Small intestine (tissue), 7 donors: Measurements from ENCODE around the gene COL27A1. TPM values are rescaled to one million over a fixed set of nuclear protein-coding genes. Genes with fewer than 3 reads are reported as not detected.

Experiments
- DNase-seq, 2 donors: peaks; one replicate each; pipeline versions ENCODE4 v3.0.0 to v3.0.0-alpha.2; 2013
- FAIRE-seq: peaks from 2 replicates; lab custom pipeline; 2012; peaks lifted over from hg19 to GRCh38; lab: Jason Lieb, UNC
- H3K27ac ChIP-seq, 3 donors: one replicate each; pipeline ENCODE4 v1.5.1; 2013; ENCODE audit warnings: low read length in 2 of 3, mild to moderate bottlenecking in 2 of 3, control low read depth in 1 of 3, inconsistent platforms in 1 of 3, low read depth in 1 of 3, moderate library complexity in 1 of 3
- H3K27me3 ChIP-seq, 3 donors: one replicate each; pipeline ENCODE4 v1.6.1; 2013; ENCODE audit warnings: low read length in 3 of 3, inconsistent platforms in 1 of 3; ENCODE audit not compliant: control insufficient read depth in 3 of 3, insufficient read depth in 3 of 3
- H3K36me3 ChIP-seq, 3 donors: one replicate each; pipeline ENCODE4 v1.6.1; 2013; ENCODE audit warnings: low read length in 3 of 3, inconsistent platforms in 1 of 3, low read depth in 1 of 3, mild to moderate bottlenecking in 1 of 3, moderate library complexity in 1 of 3; ENCODE audit not compliant: control insufficient read depth in 3 of 3, insufficient read depth in 2 of 3
- H3K4me1 ChIP-seq, 3 donors: one replicate each; pipeline ENCODE4 v1.6.1; 2013; ENCODE audit warnings: low read length in 2 of 3, inconsistent platforms in 1 of 3, low read depth in 1 of 3, mild to moderate bottlenecking in 1 of 3, moderate library complexity in 1 of 3; ENCODE audit not compliant: control insufficient read depth in 3 of 3, insufficient read depth in 2 of 3
- H3K4me3 ChIP-seq, 3 donors: one replicate each; pipeline ENCODE4 v1.5.1; 2013; ENCODE audit warnings: low read length in 3 of 3, control low read depth in 1 of 3, inconsistent platforms in 1 of 3, low read depth in 1 of 3, mild to moderate bottlenecking in 1 of 3, moderate library complexity in 1 of 3
- H3K9me3 ChIP-seq, 2 donors: one replicate each; pipeline ENCODE4 v1.6.1; 2013; ENCODE audit warnings: low read depth in 1 of 2, low read length in 1 of 2; ENCODE audit not compliant: control insufficient read depth in 2 of 2, insufficient read depth in 1 of 2
- WGBS, 3 donors: extraction: QIAGEN DNeasy Blood & Tissue Kit; methylation state at CpG; one replicate each; pipeline ENCODE4 v1.1.7; 2013; 5-methylcytosine and 5-hydroxymethylcytosine counted together
- polyA plus RNA-seq, 4 donors: library from polyadenylated mRNA; stranded (reverse) in 3 of 4; unstranded in 1 of 4; fragments of 200-250 nt in 3 of 4; fragments of 120-200 nt in 1 of 4; gene quantifications; one replicate each; pipeline versions ENCODE4 v1.2.1 to v1.2.3, GENCODE V29; 2013
- donor health status: healthy with polysubstance abuse.
- donor health status: control.
- donor health status: control.
- donor health status: Bipolar disorder and iron deficiency.
- donor health status: healthy.

The COL27A1 gene
- polyA plus RNA-seq, 4 donors = 0.45 to 123 (median 1.8) TPM

- no peaks in the 10 kb centered on the region for H3K9me3 ChIP-seq
Measured at GRCh38 chr9:114155995-114156656, 789 bp downstream of the COL27A1 start.

GRCh38 chr9:114156657-114157421, 1.5 kb downstream of the COL27A1 start:
- Histone ChIP-seq H3K4me1 (peaks cover 0 to 59% (median 5%) of the 10 kb centered on the region in 3 donors), H3K9me3 (no peaks in the 10 kb centered on the region), H3K4me3 (peak overlapping the region in 1 of 3 donors; percentile 74), H3K27me3 (peaks cover 4 to 20% (median 11%) of the 10 kb centered on the region in 3 donors), H3K36me3 (peaks cover 0 to 24% (median 0%) of the 10 kb centered on the region in 3 donors), H3K27ac (peak overlapping the region in 2 of 3 donors; percentile 5 to 84)
- FAIRE-seq = no peak
- 41 to 49% (median 46%) methylated on average over 27 to 31 of the region's 31 CpGs for WGBS, 3 donors
- DNase-seq = peak; percentile 9 to 89

More at GRCh38 chr9:114155995-114156656, 789 bp downstream of the COL27A1 start:
- Histone ChIP-seq H3K4me1 (peaks cover 0 to 54% (median 5%) of the 10 kb centered on the region in 3 donors), H3K36me3 (peaks cover 0 to 21% (median 0%) of the 10 kb centered on the region in 3 donors), H3K27ac (peak overlapping the region in 2 of 3 donors; percentile 5 to 84), H3K4me3 (peak overlapping the region; percentile 31 to 74 (median 52)), H3K27me3 (peaks cover 4 to 20% (median 11%) of the 10 kb centered on the region in 3 donors)
- 1% methylated on average over 38 to 57 of the region's 57 CpGs for WGBS, 3 donors
- peak; percentile 14 to 55 for DNase-seq
- no peak for FAIRE-seq

DNA sequence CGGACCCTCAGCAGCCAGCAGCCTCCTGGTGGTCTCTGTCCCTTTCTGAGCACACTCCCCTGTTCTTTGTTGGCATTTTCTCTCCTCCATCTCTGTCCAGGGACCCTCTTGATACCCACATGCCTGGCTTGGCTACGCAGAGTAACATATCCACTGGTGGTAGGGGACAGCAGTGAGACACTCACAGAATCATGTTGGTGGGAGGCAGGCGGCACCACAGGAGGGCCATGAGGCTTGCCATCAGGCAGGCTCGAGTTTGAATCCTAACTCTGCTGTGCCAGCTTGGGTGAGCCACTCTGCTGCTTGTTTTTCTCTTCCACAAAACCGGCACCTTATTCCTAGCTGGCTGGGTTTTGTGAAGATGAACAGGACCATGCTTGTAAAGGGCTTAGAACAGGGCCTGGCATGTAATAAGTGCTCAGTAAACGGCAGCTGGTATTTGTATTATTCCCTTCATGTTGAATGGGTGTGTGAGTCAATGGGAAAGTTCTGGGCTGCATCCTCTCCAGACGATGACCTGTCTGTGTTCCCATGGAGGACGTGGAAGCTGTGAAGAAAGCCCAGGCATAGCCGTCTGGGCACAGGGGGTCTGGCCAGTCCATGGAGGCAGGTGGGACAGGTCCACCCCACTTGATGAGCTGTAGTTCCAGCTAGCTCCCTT, 2.3 kb downstream of the COL27A1 start:
- DNase-seq (no peak), FAIRE-seq (no peak)
- WGBS, 3 donors = 81 to 83% (median 82%) methylated on average over 9 of the region's 9 CpGs
- H3K4me3 ChIP-seq = no peak overlapping the region
- H3K36me3 ChIP-seq = peaks cover 0 to 32% (median 0%) of the 10 kb centered on the region in 3 donors
- H3K9me3 ChIP-seq = no peaks in the 10 kb centered on the region
- H3K27me3 ChIP-seq = peaks cover 4 to 20% (median 7%) of the 10 kb centered on the region in 3 donors
- peaks cover 0 to 67% (median 5%) of the 10 kb centered on the region in 3 donors for H3K4me1 ChIP-seq
- H3K27ac ChIP-seq = peak overlapping the region in 1 of 3 donors; percentile 84

- H3K4me3 ChIP-seq = no peak overlapping the region
- 77 to 89% (median 83%) methylated on average over 10 of the region's 10 CpGs for WGBS, 3 donors
- FAIRE-seq (no peak), DNase-seq (no peak)
- no peaks in the 10 kb centered on the region for H3K9me3 ChIP-seq
- H3K36me3 ChIP-seq = peaks cover 0 to 32% (median 0%) of the 10 kb centered on the region in 3 donors
- H3K27ac ChIP-seq = peak overlapping the region in 1 of 3 donors; percentile 67
- peaks cover 0 to 74% (median 5%) of the 10 kb centered on the region in 3 donors for H3K4me1 ChIP-seq
- peaks cover 4 to 12% (median 7%) of the 10 kb centered on the region in 3 donors for H3K27me3 ChIP-seq
Measured at GRCh38 chr9:114158482-114159130, 3.3 kb downstream of the COL27A1 start.

DNA sequence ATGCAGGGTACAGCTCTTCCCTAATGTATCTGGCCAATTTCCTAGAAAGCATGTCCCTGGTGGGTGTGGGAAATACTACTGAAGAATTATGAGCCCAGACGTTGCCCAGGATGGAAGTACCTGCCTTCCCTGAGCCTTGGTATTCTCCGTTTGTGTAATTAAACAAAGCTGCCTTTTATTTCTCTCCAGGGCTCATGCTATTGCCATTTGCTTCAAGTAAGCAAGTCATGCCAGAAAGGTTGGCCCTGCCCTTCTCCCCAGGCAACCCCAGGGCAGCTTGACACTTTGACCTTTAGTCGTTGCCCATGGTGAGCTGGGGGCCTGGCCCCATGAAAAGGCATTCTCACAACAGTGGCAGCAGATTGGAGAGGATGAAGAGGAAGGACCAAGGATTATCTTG, 4.4 kb downstream of the COL27A1 start:
- peaks cover 0 to 36% (median 0%) of the 10 kb centered on the region in 3 donors for H3K36me3 ChIP-seq
- no peak overlapping the region for H3K4me3 ChIP-seq
- WGBS, 3 donors = 10 to 40% (median 31%) methylated on average over 3 of the region's 3 CpGs
- DNase-seq (peak; percentile 46 to 62), FAIRE-seq (no peak)
- peaks cover 2 to 4% (median 3%) of the 10 kb centered on the region in 3 donors for H3K27me3 ChIP-seq
- H3K27ac ChIP-seq = peak overlapping the region in 1 of 3 donors; percentile 67
- peaks cover 0 to 76% (median 5%) of the 10 kb centered on the region in 3 donors for H3K4me1 ChIP-seq
- no peaks in the 10 kb centered on the region for H3K9me3 ChIP-seq

- Histone ChIP-seq H3K4me3 (no peak overlapping the region), H3K36me3 (peaks cover 0 to 38% (median 0%) of the 10 kb centered on the region in 3 donors), H3K27me3 (no peaks in the 10 kb centered on the region), H3K9me3 (no peaks in the 10 kb centered on the region), H3K4me1 (peaks cover 0 to 71% (median 2%) of the 10 kb centered on the region in 3 donors), H3K27ac (no peak overlapping the region)
- 72 to 86% (median 83%) methylated on average over 4 of the region's 4 CpGs for WGBS, 3 donors
- FAIRE-seq = no peak
- no peak for DNase-seq
Measured at GRCh38 chr9:114161513-114161912, 6.2 kb downstream of the COL27A1 start.

GRCh38 chr9:114163517-114163951, 8.2 kb downstream of the COL27A1 start:
- H3K9me3 ChIP-seq = no peaks in the 10 kb centered on the region
- peak overlapping the region in 1 of 3 donors; percentile 4 for H3K4me3 ChIP-seq
- H3K4me1 ChIP-seq = peaks cover 0 to 54% (median 2%) of the 10 kb centered on the region in 3 donors
- WGBS, 3 donors = 5 to 12% (median 11%) methylated on average over 13 of the region's 13 CpGs
- peak; percentile 15 to 83 for DNase-seq
- H3K27ac ChIP-seq = peak overlapping the region in 2 of 3 donors; percentile 8 to 59
- no peak for FAIRE-seq
- peaks cover 0 to 39% (median 0%) of the 10 kb centered on the region in 3 donors for H3K36me3 ChIP-seq
- H3K27me3 ChIP-seq = no peaks in the 10 kb centered on the region
